PC-9 (cell line): ENCODE measurements around the gene FAM217B.

Source experiments
- CTCF ChIP-seq: fragments of 200-600 bp; sonication (generic); conservative IDR thresholded peaks from 2 replicates; pipeline ENCODE4 v1.6.1; 2017; ENCODE audit warnings: mixed run types, antibody characterized with exemption, mild to moderate bottlenecking, moderate library complexity
- EZH2 ChIP-seq: fragments of 200-600 bp; sonication (generic); IDR thresholded peaks from 2 replicates; pipeline ENCODE4 v1.8.0; 2017; ENCODE audit warnings: antibody characterized with exemption, low read depth

- TF ChIP-seq CTCF (no peak), EZH2 (no peak)
Observed at GRCh38 chr20:59962155-59962554, 22.0 kb downstream of the FAM217B start.
